GM18861 (cell line): Measurements from ENCODE around the gene SCARB1.

Experiments
- ATAC-seq: cut with Tn5 transposase; IDR thresholded peaks from one replicate; pipeline ENCODE4 v1.9.1; 2021; ENCODE audit not compliant: unreplicated experiment

Gene SCARB1

GRCh38 chr12:124804011-124804621, 59.5 kb downstream of the SCARB1 start:
- ATAC-seq, result no peak

GRCh38 chr12:124802361-124802760, 61.3 kb downstream of the SCARB1 start:
- no peak for ATAC-seq

GRCh38 chr12:124800506-124800905, 63.2 kb downstream of the SCARB1 start:
- no peak for ATAC-seq

- no peak for ATAC-seq
These were observed 66.3 kb downstream of the SCARB1 start for GRCh38 chr12:124797321-124797720.

- no peak for ATAC-seq
These were observed 67.2 kb downstream of the SCARB1 start for GRCh38 chr12:124796303-124796960.

GRCh38 chr12:124795081-124795948, 68.3 kb downstream of the SCARB1 start:
- ATAC-seq, result peak; percentile 66

GRCh38 chr12:124792961-124793441, 70.7 kb downstream of the SCARB1 start:
- ATAC-seq, result no peak

- ATAC-seq, result no peak
These were observed 71.5 kb downstream of the SCARB1 start for GRCh38 chr12:124792156-124792555.

GRCh38 chr12:124790650-124791400, 72.8 kb downstream of the SCARB1 start:
- no peak for ATAC-seq

- no peak for ATAC-seq
These were observed 74.6 kb downstream of the SCARB1 start for GRCh38 chr12:124788936-124789555.

- ATAC-seq, result no peak
These were observed 77.4 kb downstream of the SCARB1 start for GRCh38 chr12:124786061-124786964.

GRCh38 chr12:124784871-124785572, 78.6 kb downstream of the SCARB1 start:
- no peak for ATAC-seq

- no peak for ATAC-seq
These were observed 80.6 kb downstream of the SCARB1 start for GRCh38 chr12:124783087-124783486.

GRCh38 chr12:124782132-124782531, 81.5 kb downstream of the SCARB1 start:
- no peak for ATAC-seq

GRCh38 chr12:124780752-124781685, 82.6 kb downstream of the SCARB1 start:
- ATAC-seq, result no peak

GRCh38 chr12:124780336-124780735, 83.3 kb downstream of the SCARB1 start:
- no peak for ATAC-seq

GRCh38 chr12:124779161-124780141, 84.2 kb downstream of the SCARB1 start:
- peak; percentile 43 for ATAC-seq
